HCT116 (cell line): ENCODE data around the gene HSD17B3.

Experiments used
- CTCF ChIP-seq, 3 experiments: fragments of 200-600 bp in 1 of 3; sonication (generic) in 1 of 3; IDR thresholded peaks in 2 of 3; conservative IDR thresholded peaks in 1 of 3; 2 replicates each; pipeline ENCODE4 v1.5.1; 2012 to 2017; ENCODE audit warnings: low read depth in 2 of 3, low read length in 2 of 3, antibody characterized with exemption in 1 of 3, borderline replicate concordance in 1 of 3, control low read depth in 1 of 3, mild to moderate bottlenecking in 1 of 3, mixed read lengths in 1 of 3, mixed run types in 1 of 3, moderate library complexity in 1 of 3; ENCODE audit not compliant: insufficient read depth in 1 of 3
- ELF1 ChIP-seq: IDR thresholded peaks from 2 replicates; pipeline ENCODE4 v1.6.1; 2012; ENCODE audit warnings: low read depth, borderline replicate concordance
- MAX ChIP-seq: IDR thresholded peaks from 2 replicates; pipeline ENCODE4 v1.6.1; 2012
- ZNF274 ChIP-seq: fragments of 200-500 bp; sonication (Bioruptor generic); IDR thresholded peaks from 2 replicates; pipeline ENCODE4 v1.6.1; 2014; ENCODE audit warnings: mild to moderate bottlenecking, low read depth, low read length, inconsistent platforms

GRCh38 chr9:96309850-96310249, 7.9 kb upstream of the HSD17B3 start:
- TF ChIP-seq ZNF274 (no peak), MAX (no peak), ELF1 (no peak), CTCF (IDR thresholded peaks at IDR 0.05 in 2 of 3, conservative IDR thresholded peaks at IDR 0.05 in 1 of 3; ENCODE audit: borderline replicate concordance in 1 of 3, insufficient read depth in 1 of 3, low read depth in 2 of 3, low read length in 2 of 3) (no peak)
